Upper lobe of left lung (tissue), 4 donors: ENCODE data around the gene TCF12.

Source experiments
- POLR2A ChIP-seq, 4 donors: fragments of 450-650 bp; IDR thresholded peaks; one replicate each; pipeline ENCODE4 v1.5.1; 2016 to 2017; ENCODE audit warnings: antibody characterized with exemption in 4 of 4, mild to moderate bottlenecking in 2 of 4
- POLR2AphosphoS5 ChIP-seq, 2 donors: sonication (generic); formaldehyde crosslinking; IDR thresholded peaks; one replicate each; pipeline ENCODE4 v1.5.1; 2017; ENCODE audit warnings: antibody characterized with exemption in 2 of 2
- TF ChIP-seq, protein P1 (sequence below), 6 experiments: fragments of 450-650 bp in 4 of 6; fragments of 200-600 bp in 2 of 6; sonication (generic) in 2 of 6; IDR thresholded peaks; one replicate each; pipeline ENCODE4 v1.5.1; 2016 to 2019; ENCODE audit warnings: antibody characterized with exemption in 6 of 6

DNA sequence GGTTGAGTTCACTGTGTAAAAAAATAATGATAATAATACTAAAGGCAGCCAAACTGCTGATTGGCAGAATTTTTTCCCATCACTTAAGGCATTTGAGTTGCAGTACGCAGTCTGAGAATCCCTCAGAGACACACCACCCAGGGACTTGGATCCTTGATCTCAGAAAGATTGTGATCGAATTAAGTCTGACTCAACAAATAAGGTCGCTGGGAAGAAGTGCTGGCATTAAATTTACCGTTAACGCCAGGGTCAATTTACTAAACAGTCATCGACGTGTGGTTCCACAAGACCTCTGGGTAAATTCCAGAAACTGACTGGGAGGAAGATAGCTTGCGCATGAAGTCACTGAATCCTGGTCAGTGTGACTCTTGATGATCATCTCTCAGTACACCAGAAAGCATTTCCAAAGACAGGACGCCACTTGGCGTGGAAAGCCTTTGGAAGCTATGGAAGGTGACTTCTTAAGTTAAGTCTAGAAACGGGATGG lies 409.6 kb downstream of the TCF12 start:
- no peak for TF ChIP-seq POLR2A (IDR thresholded peaks at IDR 0.05)
- TF ChIP-seq, protein P1, sequence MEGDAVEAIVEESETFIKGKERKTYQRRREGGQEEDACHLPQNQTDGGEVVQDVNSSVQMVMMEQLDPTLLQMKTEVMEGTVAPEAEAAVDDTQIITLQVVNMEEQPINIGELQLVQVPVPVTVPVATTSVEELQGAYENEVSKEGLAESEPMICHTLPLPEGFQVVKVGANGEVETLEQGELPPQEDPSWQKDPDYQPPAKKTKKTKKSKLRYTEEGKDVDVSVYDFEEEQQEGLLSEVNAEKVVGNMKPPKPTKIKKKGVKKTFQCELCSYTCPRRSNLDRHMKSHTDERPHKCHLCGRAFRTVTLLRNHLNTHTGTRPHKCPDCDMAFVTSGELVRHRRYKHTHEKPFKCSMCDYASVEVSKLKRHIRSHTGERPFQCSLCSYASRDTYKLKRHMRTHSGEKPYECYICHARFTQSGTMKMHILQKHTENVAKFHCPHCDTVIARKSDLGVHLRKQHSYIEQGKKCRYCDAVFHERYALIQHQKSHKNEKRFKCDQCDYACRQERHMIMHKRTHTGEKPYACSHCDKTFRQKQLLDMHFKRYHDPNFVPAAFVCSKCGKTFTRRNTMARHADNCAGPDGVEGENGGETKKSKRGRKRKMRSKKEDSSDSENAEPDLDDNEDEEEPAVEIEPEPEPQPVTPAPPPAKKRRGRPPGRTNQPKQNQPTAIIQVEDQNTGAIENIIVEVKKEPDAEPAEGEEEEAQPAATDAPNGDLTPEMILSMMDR (IDR thresholded peaks at IDR 0.05), result no peak
- no peak for TF ChIP-seq POLR2AphosphoS5 (IDR thresholded peaks at IDR 0.05)
